A172 (cell line): Measurements from ENCODE around the gene OR4M2. TPM values are rescaled to one million over a fixed set of nuclear protein-coding genes. Genes with fewer than 3 reads are reported as not detected.
"Not testable (repeated sequence)": the region's sequence is repeated elsewhere in the genome, so short reads cannot be mapped to it uniquely, and the experiment has no call there.

Source experiments
- DNase-seq: peaks from one replicate; pipeline ENCODE4 v3.0.0-alpha.2; 2015; ENCODE audit warnings: low spot score
- total RNA-seq: library from RNA; depleted of rRNA; stranded (reverse); fragments of >200 nt; shearing (Covaris generic); gene quantifications from 2 replicates; pipeline ENCODE4 v1.2.3, GENCODE V29; 2014; rRNA removed

The OR4M2 gene, protein sequence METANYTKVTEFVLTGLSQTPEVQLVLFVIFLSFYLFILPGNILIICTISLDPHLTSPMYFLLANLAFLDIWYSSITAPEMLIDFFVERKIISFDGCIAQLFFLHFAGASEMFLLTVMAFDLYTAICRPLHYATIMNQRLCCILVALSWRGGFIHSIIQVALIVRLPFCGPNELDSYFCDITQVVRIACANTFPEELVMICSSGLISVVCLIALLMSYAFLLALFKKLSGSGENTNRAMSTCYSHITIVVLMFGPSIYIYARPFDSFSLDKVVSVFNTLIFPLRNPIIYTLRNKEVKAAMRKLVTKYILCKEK
- total RNA-seq, result not detected in 2 replicates

DNA sequence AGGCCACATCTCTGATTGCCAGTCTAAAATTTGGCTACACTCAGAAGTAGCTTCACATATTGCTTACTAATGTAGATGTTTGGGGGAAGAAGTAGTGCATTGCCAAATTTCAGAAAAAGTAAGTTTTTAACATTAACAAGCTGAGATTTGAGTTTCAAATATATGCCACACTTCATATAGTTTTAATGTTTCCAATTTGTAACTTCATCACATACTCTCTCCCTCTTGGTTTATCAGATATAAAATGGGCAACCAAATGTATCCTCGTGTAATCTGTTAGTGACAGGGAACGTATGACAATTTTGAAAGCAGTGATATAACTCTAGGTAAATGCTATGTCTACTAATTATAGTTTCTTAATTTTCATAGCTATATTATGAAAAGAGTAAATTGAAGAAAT lies at the start of gene OR4M2:
OR4M2 (plus strand) TSS at position 301 of the 400 bp plus-strand sequence; CDS start at position 399, 98 bp downstream.
- DNase-seq, result not testable (repeated sequence)

DNA sequence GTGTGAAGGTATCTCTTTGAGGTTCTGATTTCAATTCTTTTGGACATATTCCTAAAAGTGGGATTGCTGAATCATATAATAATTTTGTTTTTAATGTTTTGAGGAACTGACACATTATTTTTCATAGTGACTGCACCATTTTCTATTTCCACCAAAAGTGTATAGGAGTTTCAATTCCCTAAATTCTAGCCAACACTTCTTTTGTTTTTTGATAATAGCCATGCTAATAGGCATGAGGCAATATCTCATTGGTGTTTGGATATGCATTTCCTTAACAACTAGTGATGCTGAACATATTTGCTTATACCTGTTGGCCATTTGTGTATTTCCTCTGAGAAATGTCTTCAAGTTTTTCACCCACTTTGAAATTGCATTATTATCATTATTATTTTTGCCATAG lies 11.1 kb upstream of the OR4M2 start:
- not testable (repeated sequence) for DNase-seq

DNA sequence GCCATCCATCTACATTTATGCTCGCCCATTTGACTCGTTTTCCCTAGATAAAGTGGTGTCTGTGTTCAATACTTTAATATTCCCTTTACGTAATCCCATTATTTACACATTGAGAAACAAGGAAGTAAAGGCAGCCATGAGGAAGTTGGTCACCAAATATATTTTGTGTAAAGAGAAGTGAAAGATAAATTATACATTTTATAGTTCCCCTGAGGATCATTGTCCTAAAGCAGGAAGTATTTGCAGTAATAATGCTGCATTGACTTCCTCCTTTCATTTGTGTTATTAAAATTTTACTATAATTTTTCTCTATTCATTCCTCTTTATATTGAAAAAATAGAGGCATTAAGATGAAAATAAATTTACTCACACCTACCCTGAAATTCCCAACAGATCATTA lies 1.1 kb downstream of the OR4M2 start:
- not testable (repeated sequence) for DNase-seq

DNA sequence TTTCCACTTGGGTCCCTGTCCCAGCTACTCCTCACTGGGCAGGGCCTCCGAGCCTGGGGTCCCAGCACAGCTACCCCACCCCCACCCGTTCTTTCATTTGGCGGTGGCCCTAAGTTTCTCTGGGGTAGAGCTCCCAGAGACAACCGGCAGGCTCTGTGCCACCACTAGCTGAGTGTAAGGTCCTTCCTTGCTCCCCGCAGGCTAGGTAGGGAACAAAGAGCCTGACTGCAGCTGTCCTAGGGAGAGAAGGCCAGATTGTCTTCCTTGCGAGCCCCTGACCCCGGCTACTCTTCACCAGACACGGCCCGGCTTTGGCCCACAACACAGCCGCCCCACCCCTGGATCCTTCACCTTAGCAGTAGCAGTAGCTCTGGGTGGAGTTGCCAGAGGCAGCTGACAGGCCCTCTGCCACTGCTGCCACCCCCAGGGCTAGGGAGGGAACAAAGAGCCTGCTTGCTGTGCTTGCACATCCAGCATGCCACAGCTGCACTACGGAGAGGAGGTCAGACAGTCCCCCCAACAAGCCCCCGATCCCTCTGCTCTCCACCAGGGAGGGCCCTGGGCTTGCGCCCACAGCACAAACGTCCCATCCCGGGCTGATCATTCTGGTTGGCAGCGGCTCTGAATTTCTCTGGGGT lies 18.4 kb downstream of the OR4M2 start:
- DNase-seq, result not testable (repeated sequence)

DNA sequence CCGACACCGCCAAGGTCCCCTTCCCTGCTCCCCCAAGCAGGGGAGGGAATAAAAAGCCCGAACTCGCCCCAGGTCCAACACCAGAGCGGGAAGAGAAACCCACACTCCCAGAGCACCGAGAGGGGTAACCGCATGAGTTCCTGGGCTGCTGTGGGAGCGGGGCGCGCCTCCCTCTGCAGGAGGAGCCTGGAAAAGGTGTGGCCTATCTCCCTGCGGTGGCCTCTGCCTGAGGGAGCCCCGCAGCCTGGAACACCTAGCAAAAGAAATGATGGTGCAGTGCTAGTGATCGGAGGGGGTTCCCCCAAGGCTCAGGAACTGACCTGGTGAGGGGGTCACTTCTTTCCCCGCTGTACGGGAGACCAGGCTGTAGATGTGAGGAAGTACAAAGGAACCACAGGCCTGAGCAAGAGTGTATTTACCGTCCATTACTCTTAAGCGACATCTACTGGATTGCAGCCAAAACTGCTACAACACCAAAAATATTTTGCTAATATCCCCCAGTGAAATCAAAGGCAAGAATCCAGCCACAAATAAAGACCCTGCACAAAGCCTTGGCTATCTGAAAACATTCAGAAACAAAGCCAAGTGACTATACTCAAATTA lies 19.1 kb downstream of the OR4M2 start:
- not testable (repeated sequence) for DNase-seq

DNA sequence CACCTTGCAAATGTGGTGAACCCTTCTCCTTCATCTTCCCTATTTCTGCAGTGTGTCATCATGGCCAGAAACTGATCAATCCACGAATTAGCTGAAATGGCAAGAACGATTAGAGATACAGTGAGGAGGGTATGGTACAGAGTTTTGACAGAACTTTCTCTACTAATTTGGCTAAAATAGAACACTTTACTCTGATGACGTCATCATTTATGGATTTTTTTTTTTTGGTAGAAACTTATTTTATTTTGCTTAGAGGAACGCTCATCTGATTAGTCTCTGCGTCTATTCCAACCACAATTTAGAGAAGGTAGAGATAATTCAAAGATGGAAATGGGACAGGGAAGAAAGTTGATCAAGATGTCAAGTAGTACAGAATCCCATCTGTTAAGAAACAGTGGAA lies 41.7 kb downstream of the OR4M2 start:
- DNase-seq, result not testable (repeated sequence)

Other genes starting within 250 kb of the OR4M2 start
- not detected in 2 replicates for gene POTEB, start 202.8 kb upstream of the OR4M2 start, total RNA-seq